HepG2 (cell line): ENCODE data around the gene FRAS1. TPM values are rescaled to one million over a fixed set of nuclear protein-coding genes. Genes with fewer than 3 reads are reported as not detected.
A peak's percentile ranks its signal among the peaks of the same experiment; 100 is the strongest.

Experiments
- ATAC-seq: fragments of 200-7000 bp; cut with Tn5 transposase; 3 replicates; pipeline ENCODE4 v1.9.1; 2020; ENCODE audit warnings: mild to moderate bottlenecking, moderate library complexity
- BruUV-seq: library from RNA; stranded (reverse); fragments of 400-500 nt; replicated peaks from 2 replicates; lab custom pipeline; 2021; lab: Mats Ljungman, UMichigan
- CTCF ChIA-PET: fragments of 300-600 bp; formaldehyde crosslinking; extraction: SDS; loops from one replicate; lab custom pipeline; 2021; ENCODE audit warnings: low total read pairs, inconsistent platforms, low intra/inter-chr PET ratio; lab: Yijun Ruan, JAX
- POLR2A ChIA-PET: fragments of 350-600 bp; sonication (Branson Sonifier 250); formaldehyde crosslinking; loops from one replicate; lab custom pipeline; 2020; ENCODE audit warnings: antibody characterized with exemption, inconsistent platforms; lab: Yijun Ruan, JAX
- DNase-seq: peaks from one replicate; pipeline ENCODE4 v3.0.0-alpha.2; 2015; ENCODE audit warnings: low spot score
- FAIRE-seq: peaks from 3 replicates; lab custom pipeline; 2011; peaks lifted over from hg19 to GRCh38; lab: Jason Lieb, UNC
- H2AFZ ChIP-seq: one replicate; pipeline ENCODE4 v1.6.1; 2011; ENCODE audit warnings: low read length, inconsistent platforms
- H3K27ac ChIP-seq: fragments of 300-600 bp; 3 replicates; pipeline ENCODE4 v1.8.0; 2011; ENCODE audit warnings: mixed run types, mild to moderate bottlenecking, mixed read lengths, low read length, inconsistent platforms; ENCODE audit not compliant: insufficient read depth; ENCODE audit errors: extremely low read length
- H3K27me3 ChIP-seq, 2 experiments: fragments of 200-600 bp in 1 of 2; 2 replicates in 1 of 2; 3 replicates in 1 of 2; pipeline versions ENCODE4 v1.6.0 to v1.8.0; 2011; ENCODE audit warnings: low read length in 2 of 2, mild to moderate bottlenecking in 2 of 2, moderate library complexity in 2 of 2, inconsistent platforms in 1 of 2; ENCODE audit not compliant: insufficient read depth in 2 of 2, control insufficient read depth in 1 of 2
- H3K36me3 ChIP-seq, 2 experiments: fragments of 200-600 bp in 1 of 2; replicated peaks in 1 of 2; 2 replicates in 1 of 2; 3 replicates in 1 of 2; pipeline versions ENCODE4 v1.5.1 to v1.8.0; 2011; ENCODE audit warnings: low read length in 2 of 2, inconsistent platforms in 1 of 2; ENCODE audit not compliant: insufficient read depth in 2 of 2, control insufficient read depth in 1 of 2
- H3K4me1 ChIP-seq: 2 replicates; pipeline ENCODE4 v1.5.1; 2012; ENCODE audit warnings: low read length, inconsistent platforms; ENCODE audit not compliant: insufficient read depth
- H3K4me2 ChIP-seq: 2 replicates; pipeline ENCODE4 v1.6.0; 2011; ENCODE audit warnings: low read depth, low read length, inconsistent platforms
- H3K4me3 ChIP-seq, 3 experiments: fragments of 200-600 bp in 1 of 3; sonication (generic), shearing (Covaris generic) in 1 of 3; replicated peaks in 1 of 3; 2 replicates each; pipeline ENCODE4 v1.5.1; 2011 to 2016; ENCODE audit warnings: low read length in 3 of 3, inconsistent platforms in 2 of 3, low read depth in 2 of 3, mild to moderate bottlenecking in 2 of 3, control low read depth in 1 of 3, mixed read lengths in 1 of 3; ENCODE audit not compliant: insufficient read depth in 1 of 3
- H3K79me2 ChIP-seq: one replicate; pipeline ENCODE4 v1.6.1; 2011; ENCODE audit warnings: low read length, inconsistent platforms; ENCODE audit not compliant: insufficient read depth
- H3K9ac ChIP-seq: 2 replicates; pipeline ENCODE4 v1.6.0; 2011; ENCODE audit warnings: mild to moderate bottlenecking, low read depth, low read length, inconsistent platforms; ENCODE audit not compliant: insufficient read depth
- H3K9me3 ChIP-seq: 2 replicates; pipeline ENCODE4 v1.5.1; 2012; ENCODE audit warnings: mild to moderate bottlenecking, low read length
- H4K20me1 ChIP-seq: 2 replicates; pipeline ENCODE4 v1.6.0; 2011; ENCODE audit warnings: inconsistent platforms, mild to moderate bottlenecking, low read length, moderate library complexity; ENCODE audit not compliant: insufficient read depth
- CEBPG ChIP-seq: IDR thresholded peaks from 2 replicates; pipeline ENCODE4 v1.6.1; 2016
- ELF1 ChIP-seq: sonication (generic); formaldehyde crosslinking; IDR thresholded peaks from 2 replicates; pipeline ENCODE4 v1.4.0; 2020; ENCODE audit warnings: missing genetic modification reagents
- JUN ChIP-seq: sonication (generic); formaldehyde crosslinking; IDR thresholded peaks from 2 replicates; pipeline ENCODE4 v1.4.0; 2020; ENCODE audit warnings: mild to moderate bottlenecking, missing genetic modification reagents
- MXD4 ChIP-seq: IDR thresholded peaks from 2 replicates; pipeline ENCODE4 v1.6.1; 2016; ENCODE audit warnings: mild to moderate bottlenecking, missing biosample characterization, missing genetic modification reagents
- MYNN ChIP-seq: sonication (generic); formaldehyde crosslinking; IDR thresholded peaks from 2 replicates; pipeline ENCODE4 v1.4.0; 2020; ENCODE audit warnings: mild to moderate bottlenecking, low read depth, missing genetic modification reagents
- NR3C1 ChIP-seq: sonication (generic); formaldehyde crosslinking; IDR thresholded peaks from 2 replicates; pipeline ENCODE4 v1.4.0; 2020; ENCODE audit warnings: missing genetic modification reagents
- PHF8 ChIP-seq: sonication (generic); formaldehyde crosslinking; IDR thresholded peaks from 2 replicates; pipeline ENCODE4 v1.5.0; 2020; ENCODE audit warnings: missing genetic modification reagents
- RBM22 ChIP-seq: fragments of 200-400 bp; formaldehyde crosslinking; optimal IDR thresholded peaks from 2 replicates; pipeline ENCODE3; 2017; ENCODE audit warnings: mild to moderate bottlenecking, low read length, moderate library complexity
- ZNF138 ChIP-seq: sonication (generic); formaldehyde crosslinking; IDR thresholded peaks from 2 replicates; pipeline ENCODE4 v1.5.0; 2020; ENCODE audit warnings: mild to moderate bottlenecking, low read depth, missing genetic modification reagents
- ZNF343 ChIP-seq: sonication (generic); formaldehyde crosslinking; IDR thresholded peaks from 2 replicates; pipeline ENCODE4 v1.4.0; 2020; ENCODE audit warnings: mild to moderate bottlenecking, missing genetic modification reagents
- ZNF589 ChIP-seq: sonication (generic); formaldehyde crosslinking; conservative IDR thresholded peaks from 2 replicates; pipeline ENCODE4 v1.8.0; 2022; ENCODE audit warnings: mild to moderate bottlenecking, moderate library complexity, missing genetic modification reagents
- ZNF850 ChIP-seq: sonication (generic); formaldehyde crosslinking; conservative IDR thresholded peaks from 2 replicates; pipeline ENCODE4 v1.9.0; 2021; ENCODE audit warnings: mild to moderate bottlenecking, missing genetic modification reagents
- WGBS: methylation state at CpG from one replicate; pipeline ENCODE4 v1.1.6; 2017; ENCODE audit warnings: low lambda C conversion rate; 5-methylcytosine and 5-hydroxymethylcytosine counted together
- in situ Hi-C: cut with HindIII; loops from 2 replicates; pipeline ENCODE4 v1.10.0; 2017; ENCODE audit warnings: low pct_unique_long_range_greater_than_20kb; ENCODE audit not compliant: extremely low pct_ligation_motif_present
- intact Hi-C: fragments of 100-400 bp; cut with micrococcal nuclease; formaldehyde crosslinking; loops from one replicate; pipeline ENCODE4 v1.10.0; 2022; ENCODE audit not compliant: unreplicated experiment
- polyA plus RNA-seq, 8 experiments: library from polyadenylated mRNA; depleted of rRNA in 3 of 8; stranded (reverse) in 7 of 8; unstranded in 1 of 8; fragments of >200 nt; fragmentation: Illumina TruSeq in 4 of 8; extraction: Trizol in 4 of 8; gene quantifications; 2 replicates each; pipeline versions ENCODE4 v1.2.1 to v1.2.3, GENCODE V29; 2011 to 2016; ENCODE audit warnings: low read depth in 4 of 8, missing spikeins in 1 of 8, mixed read lengths in 1 of 8; ENCODE audit not compliant: insufficient read depth in 1 of 8
- total RNA-seq, 5 experiments: library from RNA; depleted of rRNA; stranded (reverse); fragments of >200 nt; fragmentation: Illumina TruSeq; extraction: Trizol; gene quantifications; 2 replicates each; pipeline ENCODE4 v1.2.3, GENCODE V29; 2016; ENCODE audit warnings: low read depth in 1 of 5
- TF ChIP-seq, protein P1 (sequence below): sonication (generic); formaldehyde crosslinking; IDR thresholded peaks from 2 replicates; pipeline ENCODE4 v1.5.0; 2020; ENCODE audit warnings: missing genetic modification reagents
- TF ChIP-seq, protein P2 (sequence below): sonication (generic); formaldehyde crosslinking; IDR thresholded peaks from 2 replicates; pipeline ENCODE4 v1.4.0; 2020; ENCODE audit warnings: mild to moderate bottlenecking, missing genetic modification reagents
- TF ChIP-seq, protein P3 (sequence below): sonication (generic); formaldehyde crosslinking; IDR thresholded peaks from 2 replicates; pipeline ENCODE4 v1.8.0; 2022; ENCODE audit warnings: mild to moderate bottlenecking, missing genetic modification reagents; ENCODE audit not compliant: insufficient replicate concordance

The FRAS1 gene
- total and polyA plus RNA-seq, 2 of the 13 experiments (the other 11 are each of a cell fraction or from before 2014, with no cell fraction given), result 22.5 to 31.6 TPM

DNA sequence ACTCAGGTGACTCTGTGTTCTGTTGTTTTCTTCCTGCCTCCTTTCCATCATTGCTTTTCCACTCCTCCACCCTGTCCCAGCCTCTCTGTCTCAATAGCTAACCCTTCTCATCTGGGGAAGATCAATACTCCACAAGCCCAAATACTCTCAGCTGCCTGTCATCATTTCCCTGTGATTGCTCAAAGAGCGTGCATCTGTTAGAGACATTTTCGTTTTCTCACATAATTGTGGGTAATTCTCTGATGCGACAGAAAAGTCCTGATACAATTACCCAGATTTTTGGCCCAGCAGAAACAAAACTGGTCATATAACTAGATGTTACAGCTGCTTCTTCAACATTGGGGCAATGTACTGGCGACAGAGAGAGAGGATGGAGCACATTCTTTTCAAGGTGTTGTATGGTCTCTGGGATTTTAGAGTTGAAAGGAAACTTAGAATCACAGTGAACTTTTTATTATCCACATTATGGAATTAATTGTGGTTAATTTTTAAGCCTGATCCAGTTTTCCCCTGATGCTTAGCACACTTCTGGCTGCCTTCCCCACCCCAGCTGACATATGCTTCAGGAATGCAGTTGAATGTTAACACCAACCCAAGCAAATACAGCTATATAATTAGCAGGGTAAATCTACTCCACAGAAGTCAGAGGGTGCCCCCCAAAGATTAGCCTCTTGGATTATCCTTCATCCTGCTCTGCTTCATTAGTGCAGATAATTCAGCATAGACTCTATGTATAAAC lies 323.0 kb downstream of the FRAS1 start:
- no peak overlapping the region for H3K4me3 ChIP-seq
- in situ Hi-C loops, result no loop called here
- DNase-seq, result no peak
- H3K27ac ChIP-seq, result no peak overlapping the region
- no peaks in the 10 kb centered on the region for H3K27me3 ChIP-seq
- H3K4me1 ChIP-seq, result no peaks in the 10 kb centered on the region
- 88% methylated on average over 4 of the region's 4 CpGs for WGBS
- no peaks in the 10 kb centered on the region for H4K20me1 ChIP-seq
- no peak overlapping the region for H3K9ac ChIP-seq
- CTCF ChIA-PET, result no interaction called here
- H3K79me2 ChIP-seq, result no peaks in the 10 kb centered on the region
- TF ChIP-seq RBM22 (peak; percentile 40), ZNF850 (no peak), ZNF343 (no peak), NR3C1 (no peak)
- TF ChIP-seq, all 625 proteins: peak for 1
- peaks cover 22 to 78% of the 10 kb centered on the region in 2 experiments for H3K36me3 ChIP-seq
- no peak overlapping the region for H2AFZ ChIP-seq
- H3K9me3 ChIP-seq, result no peaks in the 10 kb centered on the region
- H3K4me2 ChIP-seq, result no peak overlapping the region
- FAIRE-seq (no peak), ATAC-seq (no peak)
- intact Hi-C loops, result no loop called here
- POLR2A ChIA-PET, result no interaction called here
- BruUV-seq, result no TSS peak

DNA sequence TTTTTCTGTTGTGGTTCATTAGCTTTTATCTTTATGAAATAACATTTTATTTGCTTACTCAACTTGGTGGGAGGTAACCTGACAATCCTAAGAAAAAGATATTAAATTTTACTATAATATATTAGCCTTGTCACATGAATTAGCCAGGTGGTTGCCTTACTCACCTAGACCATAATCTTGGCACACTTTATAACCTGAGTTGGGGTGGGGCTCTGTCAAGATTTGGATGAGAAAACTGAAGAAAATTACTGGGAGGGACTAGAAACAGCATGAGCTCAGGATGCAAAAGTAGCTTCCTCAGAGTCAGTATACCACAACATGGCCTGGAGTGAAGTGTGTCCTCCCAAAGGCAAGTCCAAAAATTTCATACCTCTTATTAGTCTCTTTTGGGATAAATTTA lies 329.6 kb downstream of the FRAS1 start:
- no peak for TF ChIP-seq PHF8 (CRISPR knock-in tag)
- TF ChIP-seq MYNN, result no peak
- no peak for TF ChIP-seq MXD4 (CRISPR knock-in tag)
- TF ChIP-seq, protein P1, sequence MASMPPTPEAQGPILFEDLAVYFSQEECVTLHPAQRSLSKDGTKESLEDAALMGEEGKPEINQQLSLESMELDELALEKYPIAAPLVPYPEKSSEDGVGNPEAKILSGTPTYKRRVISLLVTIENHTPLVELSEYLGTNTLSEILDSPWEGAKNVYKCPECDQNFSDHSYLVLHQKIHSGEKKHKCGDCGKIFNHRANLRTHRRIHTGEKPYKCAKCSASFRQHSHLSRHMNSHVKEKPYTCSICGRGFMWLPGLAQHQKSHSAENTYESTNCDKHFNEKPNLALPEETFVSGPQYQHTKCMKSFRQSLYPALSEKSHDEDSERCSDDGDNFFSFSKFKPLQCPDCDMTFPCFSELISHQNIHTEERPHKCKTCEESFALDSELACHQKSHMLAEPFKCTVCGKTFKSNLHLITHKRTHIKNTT, result no peak
- TF ChIP-seq, protein P2, sequence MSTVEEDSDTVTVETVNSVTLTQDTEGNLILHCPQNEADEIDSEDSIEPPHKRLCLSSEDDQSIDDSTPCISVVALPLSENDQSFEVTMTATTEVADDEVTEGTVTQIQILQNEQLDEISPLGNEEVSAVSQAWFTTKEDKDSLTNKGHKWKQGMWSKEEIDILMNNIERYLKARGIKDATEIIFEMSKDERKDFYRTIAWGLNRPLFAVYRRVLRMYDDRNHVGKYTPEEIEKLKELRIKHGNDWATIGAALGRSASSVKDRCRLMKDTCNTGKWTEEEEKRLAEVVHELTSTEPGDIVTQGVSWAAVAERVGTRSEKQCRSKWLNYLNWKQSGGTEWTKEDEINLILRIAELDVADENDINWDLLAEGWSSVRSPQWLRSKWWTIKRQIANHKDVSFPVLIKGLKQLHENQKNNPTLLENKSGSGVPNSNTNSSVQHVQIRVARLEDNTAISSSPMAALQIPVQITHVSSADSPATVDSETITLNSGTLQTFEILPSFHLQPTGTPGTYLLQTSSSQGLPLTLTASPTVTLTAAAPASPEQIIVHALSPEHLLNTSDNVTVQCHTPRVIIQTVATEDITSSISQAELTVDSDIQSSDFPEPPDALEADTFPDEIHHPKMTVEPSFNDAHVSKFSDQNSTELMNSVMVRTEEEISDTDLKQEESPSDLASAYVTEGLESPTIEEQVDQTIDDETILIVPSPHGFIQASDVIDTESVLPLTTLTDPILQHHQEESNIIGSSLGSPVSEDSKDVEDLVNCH (CRISPR knock-in tag), result no peak
- TF ChIP-seq ZNF589, result no peak
- TF ChIP-seq, protein P3, sequence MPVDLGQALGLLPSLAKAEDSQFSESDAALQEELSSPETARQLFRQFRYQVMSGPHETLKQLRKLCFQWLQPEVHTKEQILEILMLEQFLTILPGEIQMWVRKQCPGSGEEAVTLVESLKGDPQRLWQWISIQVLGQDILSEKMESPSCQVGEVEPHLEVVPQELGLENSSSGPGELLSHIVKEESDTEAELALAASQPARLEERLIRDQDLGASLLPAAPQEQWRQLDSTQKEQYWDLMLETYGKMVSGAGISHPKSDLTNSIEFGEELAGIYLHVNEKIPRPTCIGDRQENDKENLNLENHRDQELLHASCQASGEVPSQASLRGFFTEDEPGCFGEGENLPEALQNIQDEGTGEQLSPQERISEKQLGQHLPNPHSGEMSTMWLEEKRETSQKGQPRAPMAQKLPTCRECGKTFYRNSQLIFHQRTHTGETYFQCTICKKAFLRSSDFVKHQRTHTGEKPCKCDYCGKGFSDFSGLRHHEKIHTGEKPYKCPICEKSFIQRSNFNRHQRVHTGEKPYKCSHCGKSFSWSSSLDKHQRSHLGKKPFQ, result no peak
- TF ChIP-seq ELF1 (CRISPR knock-in tag), result no peak
- TF ChIP-seq JUN, result no peak
- TF ChIP-seq ZNF138 (CRISPR knock-in tag), result no peak
- no peak for TF ChIP-seq CEBPG (CRISPR knock-in tag)
- Histone ChIP-seq H3K36me3 (peaks cover 9 to 52% of the 10 kb centered on the region in 2 experiments), H3K27ac (no peak overlapping the region), H3K9me3 (no peaks in the 10 kb centered on the region), H3K79me2 (no peaks in the 10 kb centered on the region), H3K4me3 (no peak overlapping the region), H4K20me1 (no peaks in the 10 kb centered on the region), H3K4me1 (no peaks in the 10 kb centered on the region), H3K9ac (no peak overlapping the region), H3K27me3 (no peaks in the 10 kb centered on the region; a peak in 1 of 5 replicates), H2AFZ (no peak overlapping the region), H3K4me2 (no peak overlapping the region)
- ChIA-PET POLR2A (no interaction called here), CTCF (no interaction called here)
- intact Hi-C loops, result no loop called here
- BruUV-seq, result no TSS peak
- no peak for DNase-seq
- in situ Hi-C loops, result no loop called here
- FAIRE-seq, result no peak
- ATAC-seq, result no peak
